ENCODE measurements around the gene TCFL5.
A peak's percentile ranks its signal among the peaks of the same experiment; 100 is the strongest.

Gene TCFL5

GRCh38 chr20:62808211-62808865, 53.3 kb downstream of the TCFL5 start:
- no peak for DNase-seq

GRCh38 chr20:62807444-62808210, 54.0 kb downstream of the TCFL5 start:
- DNase-seq, result no peak

GRCh38 chr20:62806383-62807050, 55.1 kb downstream of the TCFL5 start:
- no peak for DNase-seq

GRCh38 chr20:62805711-62806382, 55.8 kb downstream of the TCFL5 start:
- no peak for DNase-seq

- DNase-seq, result no peak
Measured at GRCh38 chr20:62805155-62805710, 56.4 kb downstream of the TCFL5 start.

GRCh38 chr20:62804627-62805154, 56.9 kb downstream of the TCFL5 start, which contains the start of gene OGFR:
TSS of gene OGFR (plus strand) at chr20:62804835. CDS start at chr20:62804860, 25 bp downstream.
- no peak for DNase-seq

GRCh38 chr20:62804021-62804626, 57.5 kb downstream of the TCFL5 start:
- no peak for DNase-seq

- no peak for DNase-seq
Measured at GRCh38 chr20:62802026-62802712, 59.5 kb downstream of the TCFL5 start.

GRCh38 chr20:62801284-62802010, 60.2 kb downstream of the TCFL5 start:
- DNase-seq, result no peak

GRCh38 chr20:62800314-62801259, 61.0 kb downstream of the TCFL5 start:
- DNase-seq, result no peak

GRCh38 chr20:62799873-62800272, 61.7 kb downstream of the TCFL5 start:
- DNase-seq, result no peak

GRCh38 chr20:62799459-62799858, 62.2 kb downstream of the TCFL5 start:
- DNase-seq, result no peak

GRCh38 chr20:62799036-62799435, 62.6 kb downstream of the TCFL5 start:
- no peak for DNase-seq

GRCh38 chr20:62797671-62798532, 63.7 kb downstream of the TCFL5 start:
- DNase-seq, result no peak

GRCh38 chr20:62796699-62797491, 64.7 kb downstream of the TCFL5 start:
- no peak for DNase-seq

GRCh38 chr20:62795023-62795761, 66.4 kb downstream of the TCFL5 start:
- peak; percentile 19 for DNase-seq
